ENCODE results near the gene WDR44.
"Not testable (repeated sequence)": the region's sequence is repeated elsewhere in the genome, so short reads cannot be mapped to it uniquely, and the experiment has no call there.

The WDR44 gene

DNA sequence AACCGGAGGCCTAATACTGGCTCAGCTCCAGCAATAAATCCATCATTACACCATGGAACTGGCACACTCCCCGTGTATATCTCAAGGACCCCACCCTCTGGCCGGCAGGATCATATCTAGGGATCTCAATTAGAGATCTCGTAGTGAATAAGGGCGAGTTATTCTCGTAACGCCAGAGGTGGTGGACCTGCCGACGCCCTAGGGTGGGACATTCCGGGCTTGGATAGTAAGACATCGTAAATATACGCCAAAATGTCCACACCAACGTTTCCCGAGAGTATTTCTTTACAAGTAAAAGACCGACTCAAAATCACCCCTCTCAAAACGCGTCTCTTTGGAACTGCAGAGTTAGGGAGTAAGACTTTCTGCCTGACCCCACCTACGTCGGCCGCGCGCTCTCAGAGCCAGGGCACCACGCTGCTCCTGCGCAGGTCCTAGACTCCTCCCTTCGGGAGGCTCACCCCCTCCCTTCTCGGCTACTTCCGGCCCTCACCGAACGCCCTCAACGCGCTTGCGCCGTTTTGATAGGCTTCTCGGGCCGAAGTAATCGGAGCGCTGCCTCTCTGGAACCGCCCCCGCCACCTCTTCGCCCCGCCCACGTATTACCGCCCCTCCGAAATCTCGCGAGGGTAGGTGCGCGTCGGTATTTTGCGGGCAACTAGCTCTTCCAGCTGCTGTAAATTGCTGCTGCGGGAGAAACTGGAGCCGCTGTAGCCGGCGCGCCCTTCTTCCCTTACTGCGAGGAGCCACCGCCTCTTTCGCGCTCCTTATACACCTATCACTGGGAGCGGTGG lies at the start of gene WDR44:
Gene WDR44, plus strand, starts transcription at position 643 of the 794 bp plus-strand sequence. CDS start 398 bp downstream, outside the sequence.
- DNase-seq (ENCODE audit: low read depth) = peak; percentile 88

DNA sequence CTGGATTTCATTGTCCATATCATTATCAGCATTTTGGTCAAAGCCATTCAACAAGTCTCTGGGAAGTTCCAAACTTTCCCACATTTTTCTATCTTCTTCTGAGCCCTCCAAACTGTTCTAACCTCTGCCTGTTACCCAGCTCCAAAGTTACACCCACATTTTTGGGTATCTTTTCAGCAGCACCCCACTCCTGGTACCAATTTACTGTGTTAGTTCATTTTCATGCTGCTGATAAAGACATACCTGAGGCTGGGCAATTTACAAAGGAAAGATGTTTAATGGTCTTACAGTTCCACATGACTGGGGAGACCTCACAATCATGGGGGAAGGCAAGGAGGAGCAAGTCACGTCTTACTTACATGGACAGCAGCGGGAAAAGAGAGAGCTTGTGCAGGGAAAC lies 40.1 kb upstream of the WDR44 start:
- DNase-seq (ENCODE audit: low read depth) = not testable (repeated sequence)

GRCh38 chrX:118315529-118315928 lies 30.4 kb upstream of the WDR44 start:
- DNase-seq (ENCODE audit: low read depth) = no peak

DNA sequence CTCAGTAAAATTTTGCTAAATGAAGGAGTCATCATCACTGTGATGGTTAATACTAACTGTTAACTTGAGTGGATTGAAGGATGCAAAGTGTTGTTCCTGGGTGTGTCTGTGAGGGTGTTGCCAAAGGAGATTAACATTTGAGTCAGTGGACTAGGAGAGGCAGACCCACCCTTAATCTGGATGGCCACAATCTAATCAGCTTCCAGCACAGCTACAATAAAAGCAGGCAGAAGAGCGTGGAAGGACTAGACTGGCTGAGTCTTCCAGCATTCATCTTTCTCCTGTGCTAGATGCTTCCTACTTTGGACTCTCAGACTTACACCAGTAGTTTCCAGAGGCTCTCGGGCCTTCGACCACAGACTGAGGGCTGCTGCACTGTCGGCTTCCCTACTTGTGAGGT lies 21.3 kb upstream of the WDR44 start:
- no peak for DNase-seq (ENCODE audit: low read depth)

DNA sequence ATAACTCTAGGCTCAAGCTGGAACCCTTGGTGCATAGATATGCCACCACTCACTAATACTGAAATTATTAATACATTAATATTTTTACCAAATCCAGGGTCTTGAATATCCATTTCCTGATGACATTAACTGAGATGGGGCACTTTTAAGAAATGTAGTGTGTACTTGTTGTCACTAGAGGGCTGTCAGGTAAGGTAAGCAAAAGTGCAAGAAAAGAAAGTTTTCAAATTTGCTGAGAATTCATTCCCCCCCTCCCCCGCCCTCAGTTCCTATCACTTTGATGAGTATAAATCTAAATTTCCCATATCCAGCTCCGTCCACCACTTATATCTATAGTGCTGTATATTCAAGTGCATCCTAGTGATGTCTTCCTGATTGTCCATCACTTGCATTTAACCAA lies 20.5 kb upstream of the WDR44 start:
- no peak for DNase-seq (ENCODE audit: low read depth)

- DNase-seq (ENCODE audit: low read depth) = no peak
Observed at GRCh38 chrX:118329175-118329574, 16.7 kb upstream of the WDR44 start.

GRCh38 chrX:118337687-118338086 lies 8.2 kb upstream of the WDR44 start:
- no peak for DNase-seq (ENCODE audit: low read depth)

DNA sequence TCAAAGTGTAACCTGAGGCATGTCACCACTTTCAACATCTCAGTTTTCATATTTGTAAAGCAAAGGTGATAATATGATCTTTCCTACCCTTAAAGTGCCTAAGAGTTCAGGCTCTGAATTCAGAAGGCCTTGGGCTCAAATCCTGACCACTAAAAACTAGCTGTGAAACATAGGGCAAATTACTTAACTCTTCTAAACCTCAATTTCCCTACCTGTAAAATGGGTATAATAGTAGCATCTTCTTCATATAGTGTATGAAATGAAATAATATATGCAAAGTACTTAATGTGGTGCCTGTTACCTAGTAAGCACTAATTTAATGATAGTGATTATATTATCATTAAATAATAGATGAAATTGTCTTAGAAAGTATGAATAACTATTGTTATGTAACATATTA lies 7.0 kb upstream of the WDR44 start:
- no peak for DNase-seq (ENCODE audit: low read depth)

DNA sequence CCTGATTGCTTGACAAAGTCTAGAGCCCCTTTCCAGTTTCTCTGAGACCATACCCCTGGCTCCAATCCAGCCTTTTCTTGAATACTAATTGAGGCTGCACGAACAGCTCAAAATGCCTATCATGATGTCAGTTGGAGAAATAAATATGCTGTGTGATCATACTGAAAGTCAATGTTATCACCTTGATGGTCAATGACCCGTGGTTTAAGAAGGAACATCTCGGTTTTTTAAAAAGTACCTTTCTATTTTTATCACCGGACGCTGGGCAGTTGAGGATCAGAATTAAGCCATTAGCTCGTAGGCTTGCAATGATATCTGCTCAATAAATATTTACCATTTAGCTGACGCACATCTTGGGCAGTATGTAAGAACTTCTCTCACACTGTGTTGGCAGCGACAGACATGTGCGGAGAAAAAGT lies 852 bp upstream of the WDR44 start:
- DNase-seq (ENCODE audit: low read depth) = no peak

- DNase-seq (ENCODE audit: low read depth) = peak; percentile 45
Observed at GRCh38 chrX:118346258-118347094, 570 bp downstream of the WDR44 start.

DNA sequence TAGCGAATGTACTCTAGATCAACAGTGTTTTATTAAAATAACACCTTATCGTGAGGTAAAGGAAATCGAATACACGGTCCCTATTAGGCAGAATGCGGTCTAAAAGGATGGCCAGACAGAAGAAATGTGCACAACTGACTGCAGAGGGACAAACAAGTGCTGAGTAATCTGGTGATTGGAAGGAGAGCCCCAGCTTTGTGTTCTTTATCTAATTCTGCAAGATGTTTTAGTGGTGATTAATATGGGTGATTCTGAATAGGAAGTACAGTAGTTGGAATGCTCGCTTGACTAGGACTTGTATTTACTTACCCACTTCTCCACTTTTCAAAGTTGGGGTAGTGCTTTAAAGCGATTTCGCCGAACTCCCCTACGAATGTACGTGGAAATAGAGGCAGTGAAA lies 1.2 kb downstream of the WDR44 start:
- DNase-seq (ENCODE audit: low read depth) = no peak

GRCh38 chrX:118347736-118348135 lies 1.8 kb downstream of the WDR44 start:
- DNase-seq (ENCODE audit: low read depth) = no peak

DNA sequence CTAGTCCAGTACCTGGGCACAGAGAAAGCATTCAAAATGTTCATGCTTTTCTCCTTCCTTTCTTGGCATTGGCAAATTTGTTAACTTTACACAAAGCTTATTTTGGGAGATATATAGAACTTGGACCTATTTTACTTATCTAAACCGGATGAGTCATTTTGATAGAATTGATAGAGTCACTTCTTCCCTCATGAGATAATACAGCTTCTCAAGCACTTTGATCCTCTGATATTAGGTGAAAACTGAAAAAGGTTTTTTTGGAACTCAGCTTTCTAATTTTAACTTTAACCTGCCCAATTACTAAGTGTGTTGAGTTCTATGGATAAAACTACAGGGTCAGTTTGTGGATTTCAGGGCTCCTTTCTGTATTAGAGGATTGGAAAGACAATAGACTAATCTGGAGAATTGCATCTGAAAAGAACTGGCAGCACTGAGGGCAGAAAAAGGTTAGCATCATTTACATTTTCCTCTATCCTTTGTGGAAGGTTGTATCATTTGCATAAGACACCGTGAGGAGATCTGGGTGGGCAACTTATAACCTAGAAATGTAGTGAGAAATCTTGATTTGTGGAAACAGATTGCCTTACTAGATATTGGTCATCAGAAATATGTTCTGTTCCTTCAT lies 2.4 kb downstream of the WDR44 start:
- no peak for DNase-seq (ENCODE audit: low read depth)

DNA sequence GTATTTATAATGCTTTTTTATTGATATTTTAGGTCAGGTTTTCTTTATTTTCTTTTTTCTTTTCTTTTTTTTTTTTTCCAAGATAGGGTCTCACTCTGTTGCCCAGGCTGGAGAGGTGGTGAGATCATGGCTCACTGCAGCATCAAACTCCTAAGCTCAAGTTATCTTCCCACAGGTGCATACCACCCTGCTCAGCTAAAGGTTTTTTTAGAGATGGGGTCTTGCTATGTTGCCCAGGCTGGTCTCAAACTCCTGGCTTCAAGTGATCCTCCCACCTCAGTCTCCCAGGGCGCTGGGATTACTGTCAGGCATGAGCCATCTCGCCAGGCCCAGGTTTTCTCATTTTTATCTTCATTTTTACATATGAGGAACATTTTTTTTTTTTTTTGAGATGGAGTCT lies 3.3 kb downstream of the WDR44 start:
- DNase-seq (ENCODE audit: low read depth) = no peak

- DNase-seq (ENCODE audit: low read depth) = no peak
Observed at GRCh38 chrX:118350221-118350620, 4.3 kb downstream of the WDR44 start.

GRCh38 chrX:118350706-118351105 lies 4.8 kb downstream of the WDR44 start:
- no peak for DNase-seq (ENCODE audit: low read depth)

GRCh38 chrX:118352566-118352965 lies 6.7 kb downstream of the WDR44 start:
- DNase-seq (ENCODE audit: low read depth) = no peak

DNA sequence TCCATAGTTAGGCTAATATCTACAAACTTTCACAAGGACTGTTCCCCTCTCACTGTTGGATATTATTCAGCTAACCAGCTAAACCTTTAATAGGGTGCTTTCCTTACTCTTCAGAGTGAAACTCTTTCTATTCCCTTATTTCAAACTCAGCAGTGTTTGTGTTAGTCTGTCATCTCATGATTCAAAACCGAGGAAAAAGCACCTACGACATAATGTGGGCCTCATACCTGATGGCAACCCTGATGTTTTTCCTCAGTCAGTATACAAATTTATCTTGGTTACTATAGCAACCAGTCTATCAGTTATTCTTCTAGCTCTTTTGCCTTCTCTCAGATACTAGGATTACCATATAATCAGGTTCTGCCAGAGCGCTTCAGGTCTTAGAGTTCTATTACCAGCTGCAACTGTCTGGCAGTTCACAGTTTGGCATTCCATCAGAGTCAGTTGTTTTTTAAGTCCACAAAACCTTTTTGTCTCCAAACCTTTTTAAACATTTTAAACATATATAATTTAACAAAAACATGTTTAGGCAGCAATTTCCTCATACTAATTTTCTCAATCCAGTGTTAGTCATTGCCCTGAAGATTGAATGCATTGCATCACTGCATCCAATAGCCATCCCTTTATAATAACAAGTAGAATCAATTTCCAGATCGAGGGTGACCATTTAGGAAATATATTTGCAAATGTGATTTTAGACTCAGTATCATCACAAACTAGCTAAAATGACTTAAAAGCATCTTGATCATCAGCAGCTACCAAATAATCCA lies 7.4 kb downstream of the WDR44 start:
- no peak for DNase-seq (ENCODE audit: low read depth)

DNA sequence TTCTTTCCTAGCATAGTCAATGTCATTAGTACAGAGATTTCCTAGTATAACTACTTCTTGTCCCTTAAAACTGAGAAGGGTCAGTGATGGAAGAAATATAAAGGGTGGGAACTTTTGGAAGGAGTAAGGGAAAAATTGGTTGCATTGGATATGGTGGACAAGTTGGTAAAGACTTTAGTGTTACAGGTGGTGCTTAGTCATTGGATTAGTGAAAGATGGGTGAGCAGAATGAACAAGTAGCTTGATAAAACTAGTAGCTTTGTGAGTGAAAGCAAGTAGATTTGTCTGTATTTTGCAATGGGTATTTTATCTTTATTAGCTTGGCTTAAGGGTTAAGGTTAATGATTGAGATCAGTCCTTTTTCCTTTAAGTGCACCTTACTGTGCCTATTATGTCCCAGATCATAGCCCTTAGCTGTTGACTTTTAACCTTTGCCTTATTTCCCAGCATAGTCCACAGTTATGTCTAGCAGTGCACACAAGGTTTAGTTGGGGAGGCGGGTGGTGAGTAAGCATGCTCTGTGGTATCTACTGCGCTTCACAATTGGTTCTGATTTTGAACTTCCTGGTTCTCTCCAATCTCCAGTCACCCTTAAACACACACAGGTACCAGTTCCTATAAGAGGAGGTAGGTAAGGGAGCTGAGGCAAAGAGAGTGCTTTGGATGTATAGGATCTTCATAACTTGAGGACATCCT lies 9.5 kb downstream of the WDR44 start:
- no peak for DNase-seq (ENCODE audit: low read depth)

- DNase-seq (ENCODE audit: low read depth) = no peak
Observed at GRCh38 chrX:118356154-118356701, 10.3 kb downstream of the WDR44 start.
